HEK293 (cell line): ENCODE measurements around the gene ADAM8.

Experiments
- CTCF ChIA-PET: fragments of 350-600 bp; formaldehyde crosslinking; extraction: SDS; loops from one replicate; lab custom pipeline; 2021; ENCODE audit warnings: antibody characterized with exemption; lab: Yijun Ruan, JAX
- POLR2A ChIA-PET: fragments of 300-600 bp; formaldehyde crosslinking; extraction: SDS; loops from one replicate; lab custom pipeline; 2020; ENCODE audit warnings: antibody characterized with exemption, inconsistent platforms; lab: Yijun Ruan, JAX
- H3K27ac ChIP-seq: fragments of 200-500 bp; sonication (Bioruptor generic); 2 replicates; pipeline ENCODE4 v1.5.1; 2014; ENCODE audit warnings: low read depth, low read length, control low read depth, inconsistent platforms; ENCODE audit errors: extremely low read depth
- H3K36me3 ChIP-seq, 2 experiments: fragments of 200-500 bp in 1 of 2; sonication (Bioruptor generic) in 1 of 2; 1 replicate in 1 of 2; 2 replicates in 1 of 2; pipeline ENCODE4 v1.5.1; 2014 to 2017; ENCODE audit warnings: inconsistent platforms in 2 of 2, low read length in 2 of 2; ENCODE audit not compliant: control insufficient read depth in 2 of 2, insufficient read depth in 1 of 2
- H3K4me1 ChIP-seq: fragments of 200-500 bp; sonication (Bioruptor generic); 2 replicates; pipeline ENCODE4 v1.5.1; 2014; ENCODE audit warnings: mild to moderate bottlenecking, low read length, inconsistent platforms; ENCODE audit not compliant: control insufficient read depth, insufficient read depth
- H3K4me3 ChIP-seq: 2 replicates; pipeline ENCODE4 v1.5.1; 2011; ENCODE audit warnings: low read depth, mild to moderate bottlenecking, control low read depth, low read length, moderate library complexity
- H3K9me3 ChIP-seq: fragments of 200-500 bp; sonication (Bioruptor generic); 2 replicates; pipeline ENCODE4 v1.5.1; 2014; ENCODE audit warnings: low read depth, low read length, inconsistent platforms; ENCODE audit not compliant: control insufficient read depth, insufficient read depth
- GLI4 ChIP-seq: fragments of 450-650 bp; formaldehyde crosslinking; IDR thresholded peaks from 2 replicates; pipeline ENCODE4 v1.5.1; 2016; ENCODE audit warnings: missing biosample characterization, missing genetic modification characterization
- OSR2 ChIP-seq: fragments of 450-650 bp; formaldehyde crosslinking; IDR thresholded peaks from 2 replicates; pipeline ENCODE4 v1.5.1; 2016; ENCODE audit warnings: missing biosample characterization, missing genetic modification characterization
- PRDM2 ChIP-seq: fragments of 450-650 bp; formaldehyde crosslinking; IDR thresholded peaks from 2 replicates; pipeline ENCODE4 v1.5.1; 2016; ENCODE audit warnings: missing biosample characterization, missing genetic modification characterization, borderline replicate concordance
- REST ChIP-seq: fragments of 450-650 bp; formaldehyde crosslinking; IDR thresholded peaks from 2 replicates; pipeline ENCODE4 v1.5.1; 2016; ENCODE audit warnings: missing biosample characterization, missing genetic modification characterization
- SP3 ChIP-seq: fragments of 450-650 bp; formaldehyde crosslinking; IDR thresholded peaks from 2 replicates; pipeline ENCODE4 v1.5.1; 2016; ENCODE audit warnings: missing biosample characterization, missing genetic modification characterization
- SP7 ChIP-seq: fragments of 450-650 bp; formaldehyde crosslinking; IDR thresholded peaks from 2 replicates; pipeline ENCODE4 v1.5.1; 2016; ENCODE audit warnings: missing biosample characterization, missing genetic modification characterization
- TRIM28 ChIP-seq: IDR thresholded peaks from 2 replicates; pipeline ENCODE4 v1.6.1; 2011; ENCODE audit warnings: low read length, control low read depth, borderline replicate concordance
- ZBTB44 ChIP-seq: fragments of 450-650 bp; IDR thresholded peaks from 2 replicates; pipeline ENCODE4 v1.5.1; 2018; ENCODE audit warnings: missing biosample characterization, mild to moderate bottlenecking, missing genetic modification characterization
- ZBTB8A ChIP-seq: fragments of 450-650 bp; formaldehyde crosslinking; IDR thresholded peaks from 2 replicates; pipeline ENCODE4 v1.5.1; 2016; ENCODE audit warnings: missing biosample characterization, missing genetic modification characterization
- ZFP3 ChIP-seq: fragments of 450-650 bp; formaldehyde crosslinking; IDR thresholded peaks from 2 replicates; pipeline ENCODE4 v1.5.1; 2016; ENCODE audit warnings: low read depth, missing biosample characterization, missing genetic modification characterization
- ZNF157 ChIP-seq: fragments of 450-650 bp; formaldehyde crosslinking; IDR thresholded peaks from 2 replicates; pipeline ENCODE4 v1.5.1; 2016; ENCODE audit warnings: missing biosample characterization, missing genetic modification characterization
- ZNF221 ChIP-seq: fragments of 450-650 bp; formaldehyde crosslinking; IDR thresholded peaks from 2 replicates; pipeline ENCODE4 v1.5.1; 2017; ENCODE audit warnings: missing biosample characterization, missing genetic modification characterization, borderline replicate concordance
- ZNF23 ChIP-seq: fragments of 450-650 bp; formaldehyde crosslinking; IDR thresholded peaks from 2 replicates; pipeline ENCODE4 v1.5.1; 2016; ENCODE audit warnings: missing biosample characterization, missing genetic modification characterization, borderline replicate concordance
- ZNF302 ChIP-seq: fragments of 450-650 bp; formaldehyde crosslinking; IDR thresholded peaks from 2 replicates; pipeline ENCODE4 v1.5.1; 2016; ENCODE audit warnings: missing biosample characterization, missing genetic modification characterization, low read depth
- ZNF404 ChIP-seq: fragments of 450-650 bp; formaldehyde crosslinking; IDR thresholded peaks from 2 replicates; pipeline ENCODE4 v1.5.1; 2017; ENCODE audit warnings: missing biosample characterization, missing genetic modification characterization
- ZNF426 ChIP-seq: fragments of 450-650 bp; formaldehyde crosslinking; IDR thresholded peaks from 2 replicates; pipeline ENCODE4 v1.5.1; 2017; ENCODE audit warnings: missing biosample characterization, missing genetic modification characterization, mild to moderate bottlenecking, inconsistent platforms, moderate library complexity
- ZNF433 ChIP-seq: fragments of 450-650 bp; formaldehyde crosslinking; IDR thresholded peaks from 2 replicates; pipeline ENCODE4 v1.5.1; 2016; ENCODE audit warnings: missing biosample characterization, missing genetic modification characterization, low read depth
- ZNF549 ChIP-seq: fragments of 450-650 bp; IDR thresholded peaks from 2 replicates; pipeline ENCODE4 v1.5.1; 2018; ENCODE audit warnings: missing biosample characterization, missing genetic modification characterization, mild to moderate bottlenecking, inconsistent platforms, moderate library complexity
- ZNF571 ChIP-seq: fragments of 450-650 bp; formaldehyde crosslinking; IDR thresholded peaks from 2 replicates; pipeline ENCODE4 v1.5.0; 2017; ENCODE audit warnings: missing biosample characterization, missing genetic modification characterization
- ZNF600 ChIP-seq: fragments of 450-650 bp; formaldehyde crosslinking; IDR thresholded peaks from 2 replicates; pipeline ENCODE4 v1.5.1; 2016; ENCODE audit warnings: missing biosample characterization, missing genetic modification characterization
- ZNF623 ChIP-seq: fragments of 450-650 bp; formaldehyde crosslinking; IDR thresholded peaks from 2 replicates; pipeline ENCODE4 v1.5.1; 2016; ENCODE audit warnings: missing biosample characterization, missing genetic modification characterization
- ZNF624 ChIP-seq: fragments of 450-650 bp; formaldehyde crosslinking; IDR thresholded peaks from 2 replicates; pipeline ENCODE4 v1.5.1; 2017; ENCODE audit warnings: missing biosample characterization, missing genetic modification characterization
- ZNF645 ChIP-seq: fragments of 450-650 bp; formaldehyde crosslinking; IDR thresholded peaks from 2 replicates; pipeline ENCODE4; 2016; ENCODE audit warnings: missing biosample characterization, missing genetic modification characterization
- ZNF660 ChIP-seq: fragments of 450-650 bp; IDR thresholded peaks from 2 replicates; pipeline ENCODE4 v1.5.1; 2018; ENCODE audit warnings: missing biosample characterization, mild to moderate bottlenecking, missing genetic modification characterization
- ZNF670 ChIP-seq: fragments of 450-650 bp; formaldehyde crosslinking; IDR thresholded peaks from 2 replicates; pipeline ENCODE4 v1.5.1; 2016; ENCODE audit warnings: missing biosample characterization, missing genetic modification characterization, low read depth

Gene ADAM8

GRCh38 chr10:133281628-133282372 is 5.1 kb upstream of the ADAM8 start:
- CTCF ChIA-PET: no interaction called here
- Histone ChIP-seq H3K9me3 (no peaks in the 10 kb centered on the region), H3K36me3 (peaks cover 12 to 79% of the 10 kb centered on the region in 2 experiments), H3K4me1 (no peaks in the 10 kb centered on the region), H3K4me3 (no peak overlapping the region), H3K27ac (no peak overlapping the region)
- TF ChIP-seq OSR2 (tag by site-specific recombination) (no peak), SP7 (tag by site-specific recombination) (no peak), ZNF660 (tag by site-specific recombination) (no peak), ZNF302 (no peak), SP3 (tag by site-specific recombination) (no peak), ZNF571 (tag by site-specific recombination) (no peak), PRDM2 (tag by site-specific recombination) (no peak), ZNF404 (tag by site-specific recombination) (no peak), ZNF433 (no peak), ZNF221 (no peak), ZNF549 (tag by site-specific recombination) (no peak), ZNF623 (tag by site-specific recombination) (no peak), ZNF23 (tag by site-specific recombination) (no peak), GLI4 (no peak), ZNF600 (tag by site-specific recombination) (no peak), ZNF157 (tag by site-specific recombination) (no peak)
- POLR2A ChIA-PET: no interaction called here

- H3K27ac ChIP-seq: no peak overlapping the region
- no peaks in the 10 kb centered on the region for H3K4me1 ChIP-seq
- peaks cover 9 to 73% of the 10 kb centered on the region in 2 experiments for H3K36me3 ChIP-seq
- CTCF ChIA-PET: no interaction called here
- H3K4me3 ChIP-seq: no peak overlapping the region
- POLR2A ChIA-PET: no interaction called here
- H3K9me3 ChIP-seq: no peaks in the 10 kb centered on the region
- TF ChIP-seq ZBTB8A (tag by site-specific recombination) (no peak), ZNF670 (tag by site-specific recombination) (no peak), TRIM28 (no peak), ZBTB44 (no peak), ZNF645 (tag by site-specific recombination) (no peak), ZNF624 (tag by site-specific recombination) (no peak), SP7 (tag by site-specific recombination) (no peak), ZNF426 (tag by site-specific recombination) (no peak), REST (tag by site-specific recombination) (no peak), ZFP3 (tag by site-specific recombination) (no peak)
Observed at GRCh38 chr10:133281084-133281483, 4.4 kb upstream of the ADAM8 start.
